Myocyte (in vitro differentiated cells): Measurements from ENCODE around the gene OR4F6. TPM values are rescaled to one million over a fixed set of nuclear protein-coding genes. Genes with fewer than 3 reads are reported as not detected.
"Not testable (repeated sequence)": the region's sequence is repeated elsewhere in the genome, so short reads cannot be mapped to it uniquely, and the experiment has no call there.

Experiments used
- DNase-seq: peaks from one replicate; pipeline ENCODE4 v3.0.0-alpha.2; 2012; ENCODE audit warnings: low read depth
- polyA plus RNA-seq: library from polyadenylated mRNA; unstranded; fragments of >200 nt; gene quantifications from one replicate; pipeline ENCODE4 v1.2.1, GENCODE V29; 2012; ENCODE audit warnings: missing spikeins
- total RNA-seq: library from RNA; depleted of rRNA; stranded (reverse); fragments of >200 nt; gene quantifications from 2 replicates; pipeline ENCODE4 v1.2.3, GENCODE V29; 2014

The OR4F6 gene, protein sequence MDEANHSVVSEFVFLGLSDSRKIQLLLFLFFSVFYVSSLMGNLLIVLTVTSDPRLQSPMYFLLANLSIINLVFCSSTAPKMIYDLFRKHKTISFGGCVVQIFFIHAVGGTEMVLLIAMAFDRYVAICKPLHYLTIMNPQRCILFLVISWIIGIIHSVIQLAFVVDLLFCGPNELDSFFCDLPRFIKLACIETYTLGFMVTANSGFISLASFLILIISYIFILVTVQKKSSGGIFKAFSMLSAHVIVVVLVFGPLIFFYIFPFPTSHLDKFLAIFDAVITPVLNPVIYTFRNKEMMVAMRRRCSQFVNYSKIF
- total RNA-seq: not detected in 2 replicates
- not detected for polyA plus RNA-seq

DNA sequence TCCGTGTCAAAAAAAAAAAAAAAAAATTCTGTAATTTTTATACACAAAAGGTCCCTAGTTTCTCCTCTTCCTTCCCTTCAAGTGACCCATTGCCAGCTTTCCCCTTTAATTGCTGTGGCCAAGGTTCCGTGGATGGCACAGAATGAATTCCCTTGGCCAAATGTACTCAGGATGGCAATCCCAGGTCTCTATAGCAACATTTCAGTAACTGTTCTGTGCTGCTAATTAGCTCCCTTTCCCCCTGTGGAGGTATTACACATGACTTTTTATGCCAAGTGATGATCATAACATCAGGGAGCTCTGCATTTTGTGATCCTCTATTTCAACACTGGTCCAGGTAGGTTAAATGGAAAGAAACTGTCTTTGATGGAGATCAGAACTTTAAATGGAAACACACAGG is at the start of gene OR4F6:
Gene OR4F6 (plus strand): TSS at position 301 of the 400 bp plus-strand sequence. CDS start 2,211 bp downstream, outside the sequence.
- DNase-seq: no peak

DNA sequence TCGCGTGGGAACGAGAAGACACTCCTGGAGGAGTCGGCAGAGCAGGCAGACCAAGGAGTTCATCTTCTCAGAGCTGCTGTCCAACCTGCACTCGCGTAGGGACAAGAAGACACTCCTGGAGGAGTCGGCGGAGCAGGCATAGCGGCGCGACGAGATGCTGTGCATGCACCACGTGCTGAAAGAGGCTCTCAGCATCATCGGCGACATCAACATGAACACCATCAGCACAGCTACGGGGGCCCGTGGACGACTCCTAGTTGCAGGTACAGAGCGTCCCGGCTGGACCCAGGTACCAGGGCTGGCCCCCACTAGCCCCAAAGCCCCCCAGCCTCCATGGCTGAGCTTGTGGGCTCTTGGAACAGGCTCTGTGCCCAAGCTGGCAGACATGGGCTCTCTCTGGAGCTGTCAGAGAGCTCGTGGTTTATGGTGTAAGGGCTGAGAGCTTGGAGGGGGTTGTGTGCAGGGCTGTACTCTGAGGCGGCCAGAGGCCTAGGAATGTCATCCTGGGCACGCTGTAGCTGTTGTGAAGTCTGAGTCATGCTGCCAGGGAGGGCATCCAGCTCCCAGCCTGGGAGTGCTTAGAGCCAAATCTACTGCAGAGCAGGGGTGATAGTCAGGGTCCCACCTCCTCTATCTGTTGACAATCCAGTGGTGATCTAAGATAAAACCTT is 38.5 kb upstream of the OR4F6 start:
- DNase-seq: peak; percentile 23

DNA sequence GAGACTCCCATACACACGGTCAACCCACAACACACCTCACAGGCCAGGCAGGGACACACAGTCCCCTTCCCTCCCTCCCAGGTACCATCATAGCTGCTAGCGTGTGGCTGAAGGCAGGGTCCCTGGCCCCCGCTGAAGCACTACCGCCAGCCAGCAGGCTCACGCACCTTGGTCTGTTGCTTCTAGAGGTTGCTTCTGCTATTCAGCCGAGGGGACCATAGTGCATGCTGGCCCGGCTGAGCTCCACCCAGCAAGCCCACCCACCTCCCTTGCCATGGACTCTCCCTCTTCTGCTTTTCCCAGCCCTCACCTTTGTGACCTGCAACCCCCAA is 38.0 kb upstream of the OR4F6 start:
- not testable (repeated sequence) for DNase-seq

DNA sequence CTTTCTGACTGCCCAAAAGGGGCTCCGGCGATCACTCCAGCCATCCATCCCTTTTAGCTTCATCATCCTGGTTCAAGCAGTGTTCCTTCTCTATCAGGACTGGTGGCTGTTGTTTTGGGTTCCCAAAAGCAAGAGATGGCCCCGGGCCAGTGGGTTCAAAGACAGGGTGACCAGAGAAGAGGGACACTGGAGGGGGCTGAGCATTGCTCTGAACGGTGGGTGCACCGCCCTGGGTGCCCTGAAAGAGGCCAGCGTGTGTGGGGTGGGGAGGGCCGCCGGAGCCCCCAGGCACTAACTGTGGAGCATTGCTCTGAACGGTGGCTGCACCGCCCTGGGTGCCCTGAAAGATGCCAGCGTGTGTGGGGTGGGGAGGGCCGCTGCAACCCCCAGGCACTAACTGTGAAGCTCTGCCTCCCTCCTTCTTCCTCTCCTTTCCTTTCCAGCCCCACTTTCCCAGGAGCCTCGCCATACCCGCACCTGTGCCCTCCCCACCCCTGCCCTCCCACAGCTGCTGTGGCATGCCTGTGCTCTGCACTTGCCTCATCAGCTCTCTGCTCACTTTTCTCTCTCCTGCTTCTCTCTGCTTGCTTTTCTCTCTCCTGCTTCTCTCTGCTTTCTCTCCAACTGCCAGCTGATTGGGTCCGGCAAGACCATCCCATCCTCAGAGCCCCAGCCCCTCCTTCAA is 37.4 kb upstream of the OR4F6 start:
- no peak for DNase-seq

DNA sequence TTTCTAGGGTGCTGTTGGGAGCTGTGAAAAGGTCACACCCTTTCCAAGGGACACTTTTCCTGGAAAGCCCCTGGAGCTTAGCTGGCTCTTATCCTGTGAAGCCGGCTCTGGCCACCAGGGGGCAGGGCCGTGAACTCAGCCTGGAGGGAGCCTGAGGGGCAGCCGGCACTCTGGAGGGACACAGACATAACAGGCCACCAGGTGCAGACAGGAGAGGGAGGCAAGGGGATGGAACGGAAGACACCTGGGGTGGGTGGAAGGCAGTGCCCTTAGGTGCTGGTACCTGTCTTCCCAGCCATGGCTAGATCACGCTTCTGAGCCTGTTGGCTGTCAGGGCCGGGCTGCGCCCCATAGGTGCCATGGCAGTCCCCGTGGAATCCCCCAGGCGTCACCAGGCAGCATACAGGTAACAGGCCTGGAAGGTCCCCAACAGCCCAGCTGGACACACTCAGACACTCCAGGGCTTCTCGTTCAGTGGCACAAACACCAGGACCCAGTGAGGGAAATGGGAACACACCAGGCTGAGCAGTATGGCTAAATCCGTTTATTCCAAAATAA is 36.1 kb upstream of the OR4F6 start:
- not testable (repeated sequence) for DNase-seq

DNA sequence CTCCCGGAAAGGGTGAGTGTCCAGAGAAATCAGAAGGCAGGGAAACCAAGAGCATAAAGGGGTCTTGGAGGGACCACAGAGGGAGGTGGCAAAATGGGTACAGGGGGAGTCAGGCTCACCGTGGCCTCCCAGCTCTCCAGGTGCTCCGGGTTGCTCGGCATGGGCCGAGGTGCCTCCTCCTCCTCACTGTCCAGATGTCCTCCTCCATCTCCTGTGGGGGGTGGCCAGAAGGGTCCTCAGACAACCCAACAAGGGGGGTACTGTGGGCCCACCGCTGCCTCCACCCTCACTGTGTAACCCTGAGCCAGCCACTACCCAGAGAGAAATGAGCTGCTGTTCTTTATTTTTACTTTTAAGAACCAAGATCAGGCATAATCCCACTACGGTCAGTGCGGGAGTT is 30.4 kb upstream of the OR4F6 start:
- no peak for DNase-seq

DNA sequence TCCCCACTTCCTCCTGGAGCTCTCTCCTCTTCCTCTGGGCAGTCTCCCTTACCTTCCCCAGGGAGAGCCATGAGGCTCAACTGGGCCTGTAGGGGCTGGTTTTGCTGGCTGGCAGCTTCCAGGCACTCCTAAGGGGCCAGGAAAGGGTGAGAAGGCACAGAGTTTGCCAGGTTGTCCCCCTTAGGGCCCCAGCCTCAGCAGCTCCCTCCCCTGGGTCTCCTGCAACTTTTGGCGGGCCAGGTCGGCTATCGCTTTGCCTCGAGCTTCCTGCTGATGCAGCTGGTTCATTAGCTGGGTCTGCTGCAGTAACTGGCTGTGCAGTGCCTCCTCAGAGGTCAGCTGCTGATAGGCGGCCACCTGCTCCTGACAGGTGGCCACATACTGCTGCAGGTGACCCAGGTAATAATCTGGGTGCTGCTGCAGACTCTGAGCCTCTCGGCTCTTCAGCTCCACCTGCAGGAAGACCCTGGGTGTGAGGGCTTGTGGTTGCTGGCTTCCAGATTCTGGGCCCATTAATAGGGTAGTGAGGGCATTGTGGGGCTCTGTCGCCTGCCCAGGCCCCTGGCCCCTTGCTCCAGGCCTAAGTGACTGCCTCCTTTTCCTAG is 29.7 kb upstream of the OR4F6 start:
- no peak for DNase-seq

DNA sequence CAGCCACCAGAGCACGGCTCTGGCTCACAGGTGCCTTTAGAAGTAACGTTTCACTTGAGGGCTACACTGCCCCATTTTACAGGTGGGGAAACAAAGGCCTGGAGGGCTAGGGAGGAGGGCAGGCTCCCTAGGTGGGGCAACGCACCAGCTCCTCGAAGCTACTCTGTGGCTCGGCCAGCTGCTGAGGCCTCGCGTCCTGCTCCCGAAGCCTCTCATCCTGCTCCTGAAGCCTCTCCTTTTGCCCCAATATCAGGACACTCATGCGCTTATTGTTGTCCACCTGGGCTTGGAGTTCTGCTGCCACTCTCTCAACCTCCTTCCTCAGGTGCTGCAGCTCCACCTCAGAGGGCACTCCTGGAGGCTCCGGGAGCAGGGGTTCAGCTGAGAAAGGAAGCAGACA is 28.2 kb upstream of the OR4F6 start:
- no peak for DNase-seq

DNA sequence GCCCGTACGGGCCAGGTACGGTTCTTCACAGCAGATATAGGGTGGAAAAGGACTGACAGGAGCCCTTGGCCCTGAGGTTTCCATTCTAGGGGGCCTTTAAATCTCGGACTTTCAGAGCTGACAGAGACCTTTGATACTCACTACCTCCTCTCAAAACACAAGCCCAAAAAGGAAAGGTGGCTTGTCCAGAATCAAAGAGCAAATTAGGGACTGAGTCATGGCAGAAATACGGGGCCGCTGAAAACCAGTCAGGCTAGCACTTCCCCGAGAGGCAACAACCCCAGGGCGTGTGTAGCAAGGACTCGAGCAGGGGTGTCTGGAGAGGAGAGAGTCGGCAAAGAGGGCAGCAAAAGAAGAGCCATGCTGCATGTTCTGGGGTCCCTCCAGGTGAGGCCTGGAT is 24.7 kb upstream of the OR4F6 start:
- not testable (repeated sequence) for DNase-seq

DNA sequence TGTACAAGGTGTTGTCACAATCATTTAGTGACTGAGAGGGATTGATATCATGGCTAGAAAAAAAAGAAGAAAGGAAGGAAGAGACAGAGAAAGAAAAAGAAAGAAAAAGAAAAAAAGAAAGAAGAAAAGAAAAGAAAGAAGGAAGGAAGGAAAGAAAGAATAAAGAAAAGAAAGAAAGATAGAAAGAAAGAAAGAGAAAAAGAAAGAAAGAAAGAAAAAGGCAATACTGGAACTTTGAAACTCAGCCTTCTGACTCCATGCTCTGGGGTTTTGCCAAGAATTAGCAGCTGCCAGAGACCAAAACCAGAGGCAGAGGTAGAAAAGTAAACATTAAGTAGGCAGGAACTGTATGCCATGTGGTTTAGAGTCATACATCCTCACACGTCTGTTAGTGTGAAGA is 23.1 kb upstream of the OR4F6 start:
- DNase-seq: peak; percentile 68

DNA sequence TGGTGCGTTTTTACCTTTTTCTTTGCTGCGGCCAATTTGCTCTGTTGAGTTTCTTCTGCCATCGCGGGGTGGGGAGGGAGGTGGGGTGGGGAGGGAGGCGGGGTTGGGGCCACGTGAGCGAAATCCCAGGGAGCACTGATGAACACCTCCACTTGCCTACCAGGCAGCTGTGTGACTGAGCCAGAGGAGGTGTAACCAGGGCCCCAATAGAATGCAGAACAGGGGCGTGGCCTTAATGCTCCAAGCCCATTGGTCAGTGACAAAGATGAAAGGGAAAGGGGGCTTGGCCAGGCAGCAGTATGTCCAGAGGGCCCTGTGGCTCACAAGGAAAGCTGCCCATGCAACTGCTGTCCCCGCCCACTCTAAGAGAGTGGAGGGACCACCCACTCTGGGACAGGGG is 21.4 kb upstream of the OR4F6 start:
- DNase-seq: no peak

DNA sequence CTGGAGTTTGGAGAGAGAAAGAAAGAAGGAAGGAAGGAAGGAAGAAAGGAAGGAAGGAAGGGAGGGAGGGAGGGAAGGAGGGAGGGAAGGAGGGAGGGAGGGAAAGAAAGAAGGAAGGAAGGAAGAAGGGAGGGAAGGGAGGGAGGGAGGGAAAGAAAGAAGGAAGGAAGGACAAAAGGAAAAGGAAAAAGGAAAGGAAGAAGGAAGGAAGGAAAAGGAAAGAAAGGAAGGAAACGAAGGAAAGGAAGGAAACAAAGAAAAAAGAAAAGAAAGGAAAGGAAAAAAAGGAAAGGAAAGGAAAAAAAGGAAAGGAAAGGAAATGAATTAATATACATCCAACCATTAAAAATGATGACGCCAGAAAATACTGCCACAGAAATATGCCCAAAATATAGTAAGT is 18.7 kb upstream of the OR4F6 start:
- DNase-seq: no peak

DNA sequence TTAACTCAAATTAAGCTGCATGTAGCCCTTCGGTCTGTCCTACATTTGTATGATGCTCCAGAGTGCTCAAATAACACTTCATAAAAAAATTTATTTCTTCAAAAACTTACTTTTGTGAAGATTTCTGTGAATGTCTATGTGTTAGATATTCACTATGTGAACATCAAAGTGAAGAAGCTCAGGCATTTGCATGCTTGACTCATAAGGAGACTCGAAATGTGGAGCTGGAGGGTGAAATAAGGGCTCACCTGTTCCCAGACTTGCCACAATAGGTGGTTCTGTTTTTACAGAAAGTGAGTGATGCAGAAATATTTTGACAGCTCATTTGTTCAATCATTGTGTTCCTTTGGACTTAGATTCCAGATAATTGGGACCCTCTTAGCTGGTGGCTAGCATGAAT is 16.9 kb upstream of the OR4F6 start:
- not testable (repeated sequence) for DNase-seq

DNA sequence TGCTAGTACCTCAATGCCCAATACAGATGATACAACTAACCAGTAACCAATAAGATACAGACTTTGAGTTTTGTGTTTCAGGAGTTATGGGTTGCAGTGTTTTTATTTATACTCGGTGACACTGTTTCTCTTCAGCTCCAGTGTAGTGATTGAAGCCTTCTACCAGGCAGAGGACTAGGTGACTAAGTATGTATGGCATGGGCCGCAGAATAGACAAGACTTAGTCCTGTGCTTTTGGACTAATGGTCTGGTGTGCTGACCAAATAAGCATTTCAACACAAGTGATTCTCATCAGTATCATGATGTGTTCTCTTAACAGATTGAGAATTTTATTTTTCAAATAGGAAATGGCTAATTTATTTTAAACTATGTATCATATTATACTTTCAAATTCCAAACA is 15.3 kb upstream of the OR4F6 start:
- not testable (repeated sequence) for DNase-seq

DNA sequence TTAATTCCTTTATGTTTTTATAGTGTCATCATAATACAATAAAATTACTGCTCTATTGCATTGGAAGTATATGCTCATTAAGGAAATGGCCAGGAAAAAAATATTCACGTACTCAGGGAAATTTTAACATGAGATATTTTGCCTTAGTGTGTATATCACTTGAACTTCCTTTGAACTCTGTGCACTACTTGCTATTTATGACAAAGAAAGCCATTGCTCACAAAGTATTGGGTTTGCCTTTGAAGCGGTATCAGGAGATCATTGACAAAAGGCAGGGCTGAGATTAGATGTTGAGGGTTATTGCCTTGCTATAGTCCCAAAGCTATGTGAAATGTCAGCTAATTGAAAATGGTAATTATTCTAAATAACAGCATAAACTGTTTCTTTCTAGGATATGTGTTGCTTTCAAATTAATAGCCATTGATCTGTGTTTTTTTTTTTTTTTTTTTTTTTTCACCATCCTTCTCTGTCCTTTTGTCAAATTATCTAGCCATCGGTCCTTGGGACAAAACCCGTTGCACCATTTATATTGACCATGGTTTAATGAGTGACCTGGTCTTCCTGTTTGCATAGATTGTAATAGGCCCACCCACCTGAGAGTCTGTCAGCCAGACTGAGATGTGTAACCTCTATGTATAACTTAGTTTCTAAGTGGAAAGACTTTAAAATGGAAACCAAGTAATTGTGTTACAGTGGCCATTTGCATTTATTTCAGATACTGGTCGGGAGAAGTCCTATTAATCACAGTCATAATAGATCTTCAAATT is 14.6 kb upstream of the OR4F6 start:
- DNase-seq: not testable (repeated sequence)

DNA sequence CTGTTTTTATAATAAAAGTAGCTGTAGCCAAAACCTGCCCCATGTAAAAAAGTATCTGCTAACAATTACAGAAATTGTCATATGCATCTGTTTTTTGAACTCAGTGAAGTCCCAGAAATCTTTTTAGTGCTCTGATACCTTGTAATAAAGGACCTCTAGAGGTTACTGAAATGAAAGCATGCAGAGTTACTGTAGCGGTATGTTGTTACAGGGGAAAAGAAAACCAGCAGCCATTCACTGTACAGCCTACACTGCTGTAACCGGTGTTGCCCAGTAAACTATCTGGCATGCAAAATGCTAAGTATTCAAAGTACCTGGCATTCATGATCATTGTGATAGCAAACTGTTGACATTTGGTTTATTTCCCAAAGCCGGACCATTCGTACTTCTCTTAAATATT is 12.6 kb upstream of the OR4F6 start:
- not testable (repeated sequence) for DNase-seq

DNA sequence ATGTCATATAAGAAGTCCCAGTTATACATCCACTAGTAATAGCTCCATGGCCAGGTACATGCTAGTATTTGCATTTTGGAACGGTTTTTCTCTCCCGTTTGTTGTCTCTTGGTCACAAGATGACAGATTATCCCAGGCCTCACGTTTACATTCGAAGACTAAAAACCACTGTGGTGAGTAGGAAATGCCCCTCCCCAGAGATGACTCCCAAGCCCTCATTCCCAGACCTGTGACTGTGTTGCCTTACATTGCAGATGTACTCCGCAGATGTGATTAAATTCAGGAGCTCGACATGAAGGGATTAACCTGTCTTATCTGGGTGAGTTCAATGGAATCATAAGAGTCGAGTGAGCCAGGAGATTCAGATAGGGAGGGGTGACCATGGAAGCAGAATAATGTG is 9.3 kb upstream of the OR4F6 start:
- DNase-seq: not testable (repeated sequence)

DNA sequence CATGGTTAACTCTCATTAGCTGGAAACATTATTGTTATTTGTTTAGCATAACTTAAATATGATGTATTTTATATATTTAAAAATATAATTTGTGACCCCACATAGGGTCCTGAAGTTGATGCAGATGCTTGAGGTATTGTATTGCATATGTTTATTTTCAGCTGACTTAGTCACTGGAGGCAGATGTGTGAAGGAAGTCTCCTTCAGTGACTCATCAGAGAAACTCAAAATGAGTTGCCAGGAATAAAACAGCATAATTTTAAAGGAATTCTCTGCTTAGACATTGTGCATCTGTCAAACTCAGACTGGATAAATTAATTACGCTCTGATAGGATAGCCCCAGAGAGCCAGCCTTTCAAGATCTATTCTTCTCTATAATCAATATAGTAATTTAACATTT is 7.9 kb upstream of the OR4F6 start:
- peak; percentile 71 for DNase-seq

DNA sequence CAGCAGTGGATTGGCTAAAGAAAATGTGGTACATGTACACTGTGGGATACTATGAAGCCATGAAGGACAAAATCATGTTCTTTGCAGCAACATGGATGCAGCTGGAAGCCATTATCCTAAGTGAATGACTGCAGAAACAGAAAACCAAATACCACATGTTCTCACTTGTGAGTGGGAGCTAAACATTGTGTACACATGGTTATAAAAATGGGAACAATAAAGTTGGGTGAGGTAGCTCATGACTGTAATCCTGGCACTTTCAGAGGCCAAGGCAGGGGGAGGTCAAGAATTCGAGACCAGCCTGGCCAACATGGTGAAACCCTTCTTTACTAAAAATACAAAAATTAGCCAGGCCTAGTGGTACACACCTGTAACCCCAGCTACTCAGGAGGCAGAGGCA is 3.6 kb upstream of the OR4F6 start:
- no peak for DNase-seq

DNA sequence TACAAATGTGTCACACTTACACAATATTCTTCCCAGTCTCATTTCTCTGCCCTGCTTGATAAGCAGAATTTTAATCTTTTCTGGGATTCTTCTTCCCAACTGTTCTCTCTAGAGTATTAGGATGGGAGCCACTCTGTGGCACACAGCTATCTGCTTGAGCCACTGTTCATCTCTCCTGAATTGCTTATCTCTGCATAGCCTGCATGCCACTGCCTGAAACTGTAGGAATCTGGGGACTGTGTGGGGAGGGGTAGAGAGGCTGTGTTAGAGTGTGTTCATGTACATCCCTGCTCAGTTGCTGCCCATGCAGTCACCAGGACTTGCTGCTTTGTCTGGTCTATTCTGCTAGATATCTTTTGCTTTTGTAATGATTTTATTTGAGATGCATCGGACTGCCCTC is 2.3 kb upstream of the OR4F6 start:
- no peak for DNase-seq

DNA sequence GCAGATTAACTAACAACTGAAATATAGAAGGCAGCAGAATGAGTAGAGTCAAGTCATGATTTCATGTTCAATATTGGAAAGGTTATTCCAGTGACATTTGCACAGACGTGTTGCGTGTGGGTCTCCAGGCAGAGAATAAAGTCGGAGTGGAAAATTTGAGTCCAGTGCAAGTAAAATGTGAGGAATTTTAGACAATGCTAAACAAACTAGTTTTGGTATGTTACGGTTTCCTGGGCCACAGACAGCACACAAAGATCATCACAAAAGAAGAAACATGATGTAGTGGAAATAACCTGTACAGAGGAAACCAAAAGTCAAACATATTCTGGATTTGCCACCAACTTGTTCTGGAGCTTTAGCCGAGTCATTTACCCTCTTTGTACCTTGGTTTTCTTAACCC is 367 bp downstream of the OR4F6 start:
- no peak for DNase-seq
